HCT116 (cell line): ENCODE results near the gene ERMARD. TPM values are rescaled to one million over a fixed set of nuclear protein-coding genes. Genes with fewer than 3 reads are reported as not detected.

Experiments
- ATAC-seq: fragments of 200-7000 bp; cut with Tn5 transposase; 2 replicates; pipeline ENCODE4 v1.9.1; 2020; ENCODE audit warnings: mild to moderate bottlenecking, moderate library complexity
- BruUV-seq: library from RNA; stranded (reverse); fragments of 400-500 nt; replicated peaks from 2 replicates; lab custom pipeline; 2021; lab: Mats Ljungman, UMichigan
- CTCF ChIA-PET: fragments of 300-600 bp; sonication (Branson Sonifier 250); formaldehyde crosslinking; loops from one replicate; lab custom pipeline; 2021; ENCODE audit warnings: antibody characterized with exemption; lab: Charles Lee
- POLR2A ChIA-PET: fragments of 300-600, 350-600 bp; sonication (Branson Sonifier 250); formaldehyde crosslinking; loops from one replicate; lab custom pipeline; 2021; ENCODE audit warnings: antibody characterized with exemption; lab: Charles Lee
- RAD21 ChIA-PET, 2 experiments: fragments of 300-600 bp; sonication (Branson Sonifier 250); formaldehyde crosslinking; loops; one replicate each; lab custom pipeline; 2023; ENCODE audit warnings: low total read pairs in 2 of 2; ENCODE audit not compliant: uncharacterized antibody in 2 of 2, unreplicated experiment in 2 of 2, low non-redundant PET in 1 of 2; lab: Charles Lee
- DNase-seq: peaks from one replicate; pipeline ENCODE4 v3.0.0-alpha.2; 2010; ENCODE audit warnings: low read depth, low spot score
- H2AFZ ChIP-seq: fragments of 200-600 bp; shearing (Covaris generic), sonication (generic); 2 replicates; pipeline ENCODE4 v1.6.1; 2017; ENCODE audit warnings: low read depth, mixed run types, mixed read lengths, antibody characterized with exemption, low read length; ENCODE audit not compliant: poor library complexity, severe bottlenecking
- H3K27ac ChIP-seq: 2 replicates; pipeline ENCODE4 v1.5.1; 2012; ENCODE audit warnings: low read depth, low read length
- H3K27me3 ChIP-seq: fragments of 200-600 bp; sonication (generic); 2 replicates; pipeline ENCODE4 v1.6.1; 2016; ENCODE audit warnings: mixed run types, low read length, mixed read lengths; ENCODE audit not compliant: insufficient read depth
- H3K36me3 ChIP-seq, 2 experiments: fragments of 200-500 bp in 1 of 2; fragments of 200-600 bp in 1 of 2; sonication (Bioruptor generic) in 1 of 2; sonication (generic) in 1 of 2; 2 replicates each; pipeline versions ENCODE4 v1.5.1 to v1.6.1; 2014 to 2016; ENCODE audit warnings: low read length in 2 of 2, inconsistent platforms in 1 of 2, mixed read lengths in 1 of 2, mixed run types in 1 of 2; ENCODE audit not compliant: insufficient read depth in 2 of 2, control insufficient read depth in 1 of 2
- H3K4me1 ChIP-seq, 2 experiments: fragments of 200-600 bp in 1 of 2; sonication (generic) in 1 of 2; 2 replicates each; pipeline versions ENCODE4 v1.5.1 to v1.6.1; 2012 to 2017; ENCODE audit warnings: low read length in 2 of 2, inconsistent platforms in 1 of 2, mild to moderate bottlenecking in 1 of 2, mixed read lengths in 1 of 2, mixed run types in 1 of 2, moderate library complexity in 1 of 2; ENCODE audit not compliant: insufficient read depth in 2 of 2, control insufficient read depth in 1 of 2
- H3K4me2 ChIP-seq: fragments of 200-600 bp; sonication (generic); 2 replicates; pipeline ENCODE4 v1.6.1; 2017; ENCODE audit warnings: mixed run types, low read length, mixed read lengths
- H3K4me3 ChIP-seq, 2 experiments: fragments of 200-600 bp in 1 of 2; sonication (generic) in 1 of 2; replicated peaks in 1 of 2; 2 replicates each; pipeline ENCODE4 v1.5.1; 2011 to 2016; ENCODE audit warnings: low read length in 2 of 2, control low read depth in 1 of 2, low read depth in 1 of 2, mild to moderate bottlenecking in 1 of 2, mixed read lengths in 1 of 2, mixed run types in 1 of 2
- H3K79me2 ChIP-seq: fragments of 200-600 bp; sonication (generic); 2 replicates; pipeline ENCODE4 v1.6.1; 2017; ENCODE audit warnings: mild to moderate bottlenecking, mixed run types, low read length, moderate library complexity, mixed read lengths; ENCODE audit not compliant: insufficient read depth
- H3K9ac ChIP-seq: fragments of 200-600 bp; sonication (generic); 2 replicates; pipeline ENCODE4 v1.6.1; 2016; ENCODE audit warnings: low read length, mixed read lengths
- H3K9me2 ChIP-seq: fragments of 200-600 bp; sonication (generic), shearing (Covaris generic); 2 replicates; pipeline ENCODE4 v1.6.1; 2017; ENCODE audit warnings: mixed run types, mild to moderate bottlenecking, moderate library complexity; ENCODE audit not compliant: insufficient read depth
- H3K9me3 ChIP-seq, 2 experiments: fragments of 200-500 bp in 1 of 2; fragments of 200-600 bp in 1 of 2; sonication (Bioruptor generic) in 1 of 2; sonication (generic) in 1 of 2; 2 replicates each; pipeline ENCODE4 v1.6.1; 2014 to 2017; ENCODE audit warnings: low read length in 2 of 2, mixed read lengths in 2 of 2, inconsistent platforms in 1 of 2, low read depth in 1 of 2, mild to moderate bottlenecking in 1 of 2, mixed run types in 1 of 2, moderate library complexity in 1 of 2; ENCODE audit not compliant: control insufficient read depth in 1 of 2, insufficient read depth in 1 of 2
- H4K20me1 ChIP-seq: fragments of 200-600 bp; sonication (generic), shearing (Covaris generic); 2 replicates; pipeline ENCODE4 v1.6.1; 2017; ENCODE audit warnings: mixed run types, mild to moderate bottlenecking, moderate library complexity; ENCODE audit not compliant: insufficient read depth
- EGR1 ChIP-seq: IDR thresholded peaks from 2 replicates; pipeline ENCODE4 v1.6.1; 2012; ENCODE audit warnings: low read depth
- EZH2 ChIP-seq: fragments of 200-600 bp; sonication (generic); IDR thresholded peaks from 2 replicates; pipeline ENCODE4 v1.6.1; 2017; ENCODE audit warnings: antibody characterized with exemption, mixed run types
- JUND ChIP-seq: IDR thresholded peaks from 2 replicates; pipeline ENCODE4 v1.6.1; 2012
- POLR2A ChIP-seq: IDR thresholded peaks from 2 replicates; pipeline ENCODE4 v1.7.0; 2011; ENCODE audit warnings: borderline replicate concordance; ENCODE audit not compliant: insufficient read depth, insufficient read length; ENCODE audit errors: extremely low read depth
- SIN3A ChIP-seq: IDR thresholded peaks from 2 replicates; pipeline ENCODE4 v1.6.1; 2012; ENCODE audit warnings: low read depth
- YY1 ChIP-seq: IDR thresholded peaks from 2 replicates; pipeline ENCODE4 v1.6.1; 2011; ENCODE audit warnings: low read length, low read depth, moderate library complexity, mild to moderate bottlenecking; ENCODE audit not compliant: insufficient replicate concordance; ENCODE audit errors: extremely low read depth
- ZFX ChIP-seq: fragments of 450-650 bp; IDR thresholded peaks from 2 replicates; pipeline ENCODE4 v1.6.1; 2017
- ZNF274 ChIP-seq: fragments of 200-500 bp; sonication (Bioruptor generic); IDR thresholded peaks from 2 replicates; pipeline ENCODE4 v1.6.1; 2014; ENCODE audit warnings: mild to moderate bottlenecking, low read depth, low read length, inconsistent platforms
- intact Hi-C: fragments of 100-400 bp; cut with micrococcal nuclease; formaldehyde crosslinking; loops from 2 replicates; pipeline ENCODE4 v1.10.0; 2022
- total RNA-seq: library from RNA; stranded (reverse); gene quantifications from one replicate; pipeline ENCODE4 v1.2.1, GENCODE V29; 2021; ENCODE audit not compliant: unreplicated experiment
- TF ChIP-seq, protein P1 (sequence below): IDR thresholded peaks from 2 replicates; pipeline ENCODE4 v1.6.1; 2012
- TF ChIP-seq, protein P2 (sequence below), 3 experiments: fragments of 200-600 bp in 1 of 3; sonication (generic) in 1 of 3; IDR thresholded peaks in 2 of 3; conservative IDR thresholded peaks in 1 of 3; 2 replicates each; pipeline ENCODE4 v1.5.1; 2012 to 2017; ENCODE audit warnings: low read depth in 2 of 3, low read length in 2 of 3, antibody characterized with exemption in 1 of 3, borderline replicate concordance in 1 of 3, control low read depth in 1 of 3, mild to moderate bottlenecking in 1 of 3, mixed read lengths in 1 of 3, mixed run types in 1 of 3, moderate library complexity in 1 of 3; ENCODE audit not compliant: insufficient read depth in 1 of 3

The ERMARD gene
- total RNA-seq, 1 experiment from 2014 or later = 24.7 TPM

DNA sequence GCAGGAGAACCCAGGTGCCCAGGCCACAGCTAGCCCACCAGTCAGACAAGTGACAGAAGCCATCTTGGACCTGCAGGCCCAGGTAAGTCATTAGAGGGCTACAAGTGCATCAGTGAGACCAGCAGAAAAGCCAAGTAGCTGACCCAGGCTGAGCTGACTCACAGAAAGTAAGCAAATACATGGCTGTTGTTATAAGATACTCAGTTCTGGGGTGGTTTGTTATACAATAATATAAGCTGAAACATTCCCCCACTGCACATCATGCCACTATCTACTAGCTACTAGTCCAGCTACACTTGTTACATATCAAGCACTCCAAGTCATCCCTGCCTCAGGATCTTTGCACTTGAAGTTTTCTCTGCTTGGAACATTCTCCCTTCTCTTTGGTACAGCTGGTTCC is 10.1 kb upstream of the ERMARD start:
- BruUV-seq = no TSS peak
- Histone ChIP-seq H4K20me1 (no peaks in the 10 kb centered on the region), H3K4me1 (no peaks in the 10 kb centered on the region), H3K4me2 (no peak overlapping the region), H2AFZ (no peak overlapping the region), H3K9me2 (no peaks in the 10 kb centered on the region), H3K36me3 (no peaks in the 10 kb centered on the region), H3K27ac (no peak overlapping the region), H3K4me3 (no peak overlapping the region), H3K27me3 (no peaks in the 10 kb centered on the region), H3K9me3 (peaks cover 0 to 5% of the 10 kb centered on the region in 2 experiments; a peak in 1 of 4 replicates), H3K79me2 (no peaks in the 10 kb centered on the region), H3K9ac (no peak overlapping the region)
- no peak for ATAC-seq
- RAD21 ChIA-PET = no interaction called here
- TF ChIP-seq EZH2 = no peak
- TF ChIP-seq, protein P1, sequence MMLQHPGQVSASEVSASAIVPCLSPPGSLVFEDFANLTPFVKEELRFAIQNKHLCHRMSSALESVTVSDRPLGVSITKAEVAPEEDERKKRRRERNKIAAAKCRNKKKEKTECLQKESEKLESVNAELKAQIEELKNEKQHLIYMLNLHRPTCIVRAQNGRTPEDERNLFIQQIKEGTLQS = no peak
- no peak for TF ChIP-seq JUND
- no peak for TF ChIP-seq POLR2A
- no peak for DNase-seq
- intact Hi-C loops = no loop called here
- POLR2A ChIA-PET = no interaction called here
- CTCF ChIA-PET = no interaction called here

DNA sequence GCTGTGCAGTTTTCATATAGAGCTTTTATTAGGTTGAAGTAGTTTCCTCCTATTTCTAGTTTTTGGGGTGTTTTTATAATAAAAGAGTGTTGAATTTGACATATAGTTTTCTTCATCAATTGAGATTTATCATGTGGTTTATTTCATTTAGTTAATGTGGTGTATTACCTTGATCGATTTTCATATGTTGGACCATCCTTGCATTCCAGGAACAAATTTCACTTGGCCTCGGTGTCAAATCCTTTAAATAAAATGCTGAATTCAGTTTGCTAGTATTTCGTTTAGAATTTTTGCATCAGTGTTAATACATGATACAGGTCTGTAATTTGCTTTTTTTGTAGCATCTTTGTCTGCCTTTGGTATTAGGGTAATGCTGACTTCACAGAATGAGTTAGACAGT is 6.0 kb upstream of the ERMARD start:
- ChIA-PET POLR2A (no interaction called here), CTCF (no interaction called here), RAD21 (no interaction called here)
- Histone ChIP-seq H4K20me1 (no peaks in the 10 kb centered on the region), H3K27me3 (no peaks in the 10 kb centered on the region), H3K79me2 (peaks cover 12% of the 10 kb centered on the region), H3K4me1 (peaks cover 0 to 7% of the 10 kb centered on the region in 2 experiments; a peak in 3 of 4 replicates), H3K36me3 (0 out of 4 replicates have a peak, but pooled peaks cover 0 to 5% of the 10 kb centered on the region in 2 experiments), H3K9me2 (no peaks in the 10 kb centered on the region), H3K9ac (no peak overlapping the region), H3K9me3 (peaks cover 0 to 5% of the 10 kb centered on the region in 2 experiments; a peak in 1 of 4 replicates), H3K27ac (no peak overlapping the region), H2AFZ (no peak overlapping the region), H3K4me3 (no peak overlapping the region), H3K4me2 (no peak overlapping the region)
- no TSS peak for BruUV-seq
- no peak for ATAC-seq
- TF ChIP-seq EGR1 = no peak
- no peak for TF ChIP-seq ZFX
- TF ChIP-seq, protein P2, sequence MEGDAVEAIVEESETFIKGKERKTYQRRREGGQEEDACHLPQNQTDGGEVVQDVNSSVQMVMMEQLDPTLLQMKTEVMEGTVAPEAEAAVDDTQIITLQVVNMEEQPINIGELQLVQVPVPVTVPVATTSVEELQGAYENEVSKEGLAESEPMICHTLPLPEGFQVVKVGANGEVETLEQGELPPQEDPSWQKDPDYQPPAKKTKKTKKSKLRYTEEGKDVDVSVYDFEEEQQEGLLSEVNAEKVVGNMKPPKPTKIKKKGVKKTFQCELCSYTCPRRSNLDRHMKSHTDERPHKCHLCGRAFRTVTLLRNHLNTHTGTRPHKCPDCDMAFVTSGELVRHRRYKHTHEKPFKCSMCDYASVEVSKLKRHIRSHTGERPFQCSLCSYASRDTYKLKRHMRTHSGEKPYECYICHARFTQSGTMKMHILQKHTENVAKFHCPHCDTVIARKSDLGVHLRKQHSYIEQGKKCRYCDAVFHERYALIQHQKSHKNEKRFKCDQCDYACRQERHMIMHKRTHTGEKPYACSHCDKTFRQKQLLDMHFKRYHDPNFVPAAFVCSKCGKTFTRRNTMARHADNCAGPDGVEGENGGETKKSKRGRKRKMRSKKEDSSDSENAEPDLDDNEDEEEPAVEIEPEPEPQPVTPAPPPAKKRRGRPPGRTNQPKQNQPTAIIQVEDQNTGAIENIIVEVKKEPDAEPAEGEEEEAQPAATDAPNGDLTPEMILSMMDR (IDR thresholded peaks at IDR 0.05 in 2 of 3, conservative IDR thresholded peaks at IDR 0.05 in 1 of 3; ENCODE audit: borderline replicate concordance in 1 of 3, insufficient read depth in 1 of 3, low read depth in 2 of 3, low read length in 2 of 3) = no peak
- no peak for TF ChIP-seq SIN3A
- TF ChIP-seq, protein P1 = no peak
- TF ChIP-seq ZNF274 = no peak
- TF ChIP-seq YY1 = no peak
- intact Hi-C loops = no loop called here
- DNase-seq = no peak
